NCI-H2196 treated with DMSO at 0.1 percent for 48 hours (cell line): ENCODE measurements around the gene LMO7.
"Not testable (repeated sequence)": the region's sequence is repeated elsewhere in the genome, so short reads cannot be mapped to it uniquely, and the experiment has no call there.

Source experiments
- DNase-seq: peaks from one replicate; lab custom pipeline; 2025; ENCODE audit not compliant: unreplicated experiment; lab: John Stamatoyannopoulos, UW

Gene LMO7

GRCh38 chr13:75695908-75696307, 59.8 kb downstream of the LMO7 start:
- not testable (repeated sequence) for DNase-seq

- DNase-seq: no peak
Observed at GRCh38 chr13:75699062-75699461, 62.9 kb downstream of the LMO7 start.

- not testable (repeated sequence) for DNase-seq
Observed at GRCh38 chr13:75699717-75700116, 63.6 kb downstream of the LMO7 start.

GRCh38 chr13:75700552-75700951, 64.4 kb downstream of the LMO7 start:
- DNase-seq: no peak

GRCh38 chr13:75702476-75702875, 66.3 kb downstream of the LMO7 start:
- DNase-seq: no peak

- no peak for DNase-seq
Observed at GRCh38 chr13:75703769-75704168, 67.6 kb downstream of the LMO7 start.

- DNase-seq: no peak
Observed at GRCh38 chr13:75704194-75704926, 68.2 kb downstream of the LMO7 start.

- DNase-seq: no peak
Observed at GRCh38 chr13:75704927-75705288, 68.8 kb downstream of the LMO7 start.

- no peak for DNase-seq
Observed at GRCh38 chr13:75705395-75705794, 69.3 kb downstream of the LMO7 start.

GRCh38 chr13:75705908-75706307, 69.8 kb downstream of the LMO7 start:
- no peak for DNase-seq

GRCh38 chr13:75713852-75714251, 77.7 kb downstream of the LMO7 start:
- DNase-seq: no peak

GRCh38 chr13:75715601-75716523, 79.7 kb downstream of the LMO7 start:
- no peak for DNase-seq

GRCh38 chr13:75717525-75717924, 81.4 kb downstream of the LMO7 start:
- no peak for DNase-seq

- DNase-seq: no peak
Observed at GRCh38 chr13:75721307-75721706, 85.2 kb downstream of the LMO7 start.

GRCh38 chr13:75723901-75724300, 87.8 kb downstream of the LMO7 start:
- DNase-seq: no peak

GRCh38 chr13:75724752-75725517, 88.8 kb downstream of the LMO7 start:
- no peak for DNase-seq

GRCh38 chr13:75725736-75726135, 89.6 kb downstream of the LMO7 start:
- no peak for DNase-seq

- no peak for DNase-seq
Observed at GRCh38 chr13:75726306-75726705, 90.2 kb downstream of the LMO7 start.

GRCh38 chr13:75733113-75733512, 97.0 kb downstream of the LMO7 start:
- DNase-seq: not testable (repeated sequence)

GRCh38 chr13:75736173-75736572, 100.0 kb downstream of the LMO7 start:
- no peak for DNase-seq

- no peak for DNase-seq
Observed at GRCh38 chr13:75738841-75739240, 102.7 kb downstream of the LMO7 start.
